ENCODE data around the gene EGFR. TPM values are rescaled to one million over a fixed set of nuclear protein-coding genes. Genes with fewer than 3 reads are reported as not detected.

The EGFR gene
- total RNA-seq, 2 donors from 2014 or later = 57.8 to 63.4 TPM

- Histone ChIP-seq H3K27me3 (no peaks in the 10 kb centered on the region), H3K4me1 (no peaks in the 10 kb centered on the region), H3K4me3 (no peak overlapping the region), H3K9ac (ENCODE audit: low read depth in 2 of 2, low read length in 2 of 2) (no peak overlapping the region), H3K9me3 (no peaks in the 10 kb centered on the region), H3K27ac (no peak overlapping the region), H3K36me3 (no peaks in the 10 kb centered on the region)
- no peak for DNase-seq
- no peak for TF ChIP-seq CTCF (IDR thresholded peaks at IDR 0.05)
- intact Hi-C loops (cut with DNase I) = no loop called here
Observed at GRCh38 chr7:54981913-54982312, 36.9 kb upstream of the EGFR start.

GRCh38 chr7:54985426-54986330, 33.1 kb upstream of the EGFR start:
- no peak for TF ChIP-seq CTCF (IDR thresholded peaks at IDR 0.05)
- H3K27me3 ChIP-seq = no peaks in the 10 kb centered on the region
- DNase-seq = no peak
- H3K36me3 ChIP-seq = no peaks in the 10 kb centered on the region
- H3K9ac ChIP-seq (ENCODE audit: low read depth in 2 of 2, low read length in 2 of 2) = no peak overlapping the region
- H3K27ac ChIP-seq = no peak overlapping the region
- H3K4me3 ChIP-seq = no peak overlapping the region
- intact Hi-C loops (cut with DNase I) = no loop called here
- H3K4me1 ChIP-seq = no peaks in the 10 kb centered on the region
- H3K9me3 ChIP-seq = no peaks in the 10 kb centered on the region

GRCh38 chr7:54986716-54987115, 32.1 kb upstream of the EGFR start:
- no peak for TF ChIP-seq CTCF (IDR thresholded peaks at IDR 0.05)
- H3K4me1 ChIP-seq = no peaks in the 10 kb centered on the region
- H3K36me3 ChIP-seq = no peaks in the 10 kb centered on the region
- H3K4me3 ChIP-seq = no peak overlapping the region
- intact Hi-C loops (cut with DNase I) = no loop called here
- DNase-seq = no peak
- no peaks in the 10 kb centered on the region for H3K9me3 ChIP-seq
- no peak overlapping the region for H3K9ac ChIP-seq (ENCODE audit: low read depth in 2 of 2, low read length in 2 of 2)
- no peak overlapping the region for H3K27ac ChIP-seq
- H3K27me3 ChIP-seq = no peaks in the 10 kb centered on the region

DNA sequence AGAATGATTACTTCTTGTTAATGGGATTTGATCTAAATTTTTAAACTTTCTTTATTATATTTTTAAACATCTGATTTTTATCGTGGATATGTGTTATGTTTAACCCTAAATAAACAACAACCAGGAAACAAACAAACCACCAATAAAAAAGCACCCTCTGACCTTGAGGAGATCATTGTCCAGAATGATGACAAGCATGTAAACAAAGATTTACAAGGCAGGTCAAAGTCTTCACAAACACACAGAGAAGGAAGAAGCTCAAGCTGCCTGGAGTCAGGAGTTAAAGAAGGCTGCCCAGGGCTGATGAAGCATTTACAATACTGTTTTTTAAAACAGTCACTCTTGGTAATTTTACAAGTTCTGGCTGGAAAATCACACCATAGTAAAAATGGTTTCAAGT, 31.0 kb upstream of the EGFR start:
- Histone ChIP-seq H3K27me3 (no peaks in the 10 kb centered on the region), H3K9me3 (no peaks in the 10 kb centered on the region), H3K36me3 (no peaks in the 10 kb centered on the region), H3K4me3 (no peak overlapping the region), H3K27ac (no peak overlapping the region), H3K4me1 (no peaks in the 10 kb centered on the region), H3K9ac (ENCODE audit: low read depth in 2 of 2, low read length in 2 of 2) (no peak overlapping the region)
- TF ChIP-seq CTCF (IDR thresholded peaks at IDR 0.05) = no peak
- no peak for DNase-seq
- intact Hi-C loops (cut with DNase I) = no loop called here

GRCh38 chr7:54988516-54988915, 30.3 kb upstream of the EGFR start:
- Histone ChIP-seq H3K27me3 (no peaks in the 10 kb centered on the region), H3K36me3 (no peaks in the 10 kb centered on the region), H3K27ac (no peak overlapping the region), H3K4me3 (no peak overlapping the region), H3K9ac (ENCODE audit: low read depth in 2 of 2, low read length in 2 of 2) (no peak overlapping the region), H3K4me1 (no peaks in the 10 kb centered on the region), H3K9me3 (no peaks in the 10 kb centered on the region)
- intact Hi-C loops (cut with DNase I) = no loop called here
- no peak for TF ChIP-seq CTCF (IDR thresholded peaks at IDR 0.05)
- no peak for DNase-seq
